H1 (cell line): ENCODE data around the gene ARPP21. TPM values are rescaled to one million over a fixed set of nuclear protein-coding genes. Genes with fewer than 3 reads are reported as not detected.

Source experiments
- CBX8 ChIP-seq: fragments of 300-800, 300-1000 bp; sonication (generic); IDR thresholded peaks from 2 replicates; pipeline ENCODE4 v1.7.1; 2016; ENCODE audit warnings: low read depth, low read length, borderline replicate concordance
- CHD1 ChIP-seq: IDR thresholded peaks from 2 replicates; pipeline ENCODE4 v1.6.1; 2012; ENCODE audit warnings: low read depth, low read length, improper control_type of control experiment
- E2F6 ChIP-seq: IDR thresholded peaks from 2 replicates; pipeline ENCODE4 v1.6.1; 2012; ENCODE audit warnings: inconsistent platforms
- EGR1 ChIP-seq: IDR thresholded peaks from 2 replicates; pipeline ENCODE4 v1.6.1; 2011; ENCODE audit warnings: low read depth, low read length, borderline replicate concordance
- MAFK ChIP-seq: IDR thresholded peaks from 2 replicates; pipeline ENCODE4 v1.6.1; 2012; ENCODE audit warnings: low read depth, mild to moderate bottlenecking, improper control_type of control experiment, low read length
- POLR2A ChIP-seq, 2 experiments: IDR thresholded peaks; 1 replicate in 1 of 2; 2 replicates in 1 of 2; pipeline ENCODE4 v1.6.1; 2011; ENCODE audit warnings: low read depth in 2 of 2, low read length in 2 of 2, mild to moderate bottlenecking in 2 of 2; ENCODE audit errors: control extremely low read depth in 1 of 2
- RAD21 ChIP-seq, 2 experiments: IDR thresholded peaks in 1 of 2; conservative IDR thresholded peaks in 1 of 2; 2 replicates each; pipeline ENCODE4 v1.6.1; 2011; ENCODE audit warnings: low read depth in 2 of 2, low read length in 2 of 2, improper control_type of control experiment in 1 of 2, inconsistent platforms in 1 of 2, mild to moderate bottlenecking in 1 of 2, moderate library complexity in 1 of 2
- SP2 ChIP-seq: IDR thresholded peaks from 2 replicates; pipeline ENCODE4 v1.6.1; 2012; ENCODE audit warnings: mild to moderate bottlenecking, low read length, inconsistent platforms
- SP4 ChIP-seq: IDR thresholded peaks from 2 replicates; pipeline ENCODE4 v1.6.1; 2012; ENCODE audit warnings: low read length, inconsistent platforms
- TCF12 ChIP-seq: IDR thresholded peaks from 2 replicates; pipeline ENCODE4 v1.6.1; 2011; ENCODE audit warnings: low read depth, mild to moderate bottlenecking, low read length
- polyA plus RNA-seq, 7 experiments: library from polyadenylated mRNA; depleted of rRNA in 3 of 7; stranded (reverse) in 5 of 7; unstranded in 2 of 7; fragments of >200 nt in 5 of 7; fragments of 200-250 nt in 2 of 7; gene quantifications; 1 replicate in 5 of 7; 2 replicates in 1 of 7; 4 replicates in 1 of 7; pipeline versions ENCODE4 v1.2.1 to v1.2.3, GENCODE V29; 2011 to 2013; ENCODE audit warnings: missing spikeins in 2 of 7, mixed read lengths in 2 of 7
- total RNA-seq: library from RNA; stranded (reverse); fragmentation: NEBNext Ultra II Directional; extraction: Animal tissue kit (Norgen Biotek cat#: 25700); gene quantifications from 2 replicates; pipeline ENCODE4 v1.2.1, GENCODE V29; 2021

The ARPP21 gene
- total and polyA plus RNA-seq, 2 of the 8 experiments (the other 6 are each of a cell fraction or from before 2014, with no cell fraction given): not detected

GRCh38 chr3:35777563-35778554, 138.5 kb downstream of the ARPP21 start (continued):
- no peak for TF ChIP-seq RAD21 (IDR thresholded peaks at IDR 0.05 in 1 of 2, conservative IDR thresholded peaks at IDR 0.05 in 1 of 2; ENCODE audit: low read depth in 2 of 2, low read length in 2 of 2)
- TF ChIP-seq POLR2A (IDR thresholded peaks at IDR 0.05; ENCODE audit: control extremely low read depth in 1 of 2, low read depth in 2 of 2, low read length in 2 of 2): no peak
- TF ChIP-seq SP2: no peak
- no peak for TF ChIP-seq E2F6
- TF ChIP-seq CBX8: no peak
- TF ChIP-seq CHD1: no peak
- TF ChIP-seq EGR1: no peak
- no peak for TF ChIP-seq SP4
- TF ChIP-seq TCF12: no peak
- no peak for TF ChIP-seq MAFK
